DND-41 (cell line): ENCODE results near the gene PEX11A.

Experiments used
- ATAC-seq: fragments of 200-7000 bp; cut with Tn5 transposase; 3 replicates; pipeline ENCODE4 v1.9.1; 2021; ENCODE audit warnings: low read depth; ENCODE audit not compliant: insufficient read depth
- DNase-seq: peaks from one replicate; pipeline ENCODE4 v3.0.0-alpha.2; 2020
- H2AFZ ChIP-seq: 2 replicates; pipeline ENCODE4 v1.6.0; 2012; ENCODE audit warnings: low read depth, low read length
- H3K27ac ChIP-seq: 2 replicates; pipeline ENCODE4 v1.5.1; 2012; ENCODE audit warnings: low read length, inconsistent platforms
- H3K27me3 ChIP-seq: fragments of 200-600 bp; sonication (generic); 2 replicates; pipeline ENCODE4 v1.6.0; 2012; ENCODE audit warnings: low read length, mild to moderate bottlenecking, inconsistent platforms; ENCODE audit not compliant: insufficient read depth, poor library complexity
- H3K36me3 ChIP-seq: 2 replicates; pipeline ENCODE4 v1.5.1; 2012; ENCODE audit warnings: low read length, inconsistent platforms; ENCODE audit not compliant: insufficient read depth
- H3K4me1 ChIP-seq: 2 replicates; pipeline ENCODE4 v1.5.1; 2012; ENCODE audit warnings: mild to moderate bottlenecking, low read length; ENCODE audit not compliant: insufficient read depth
- H3K4me2 ChIP-seq: 2 replicates; pipeline ENCODE4 v1.6.0; 2012; ENCODE audit warnings: mild to moderate bottlenecking, moderate library complexity, low read length, inconsistent platforms; ENCODE audit not compliant: insufficient read depth
- H3K4me3 ChIP-seq, 2 experiments: fragments of 200-600 bp in 1 of 2; shearing (Covaris generic) in 1 of 2; 2 replicates each; pipeline ENCODE4 v1.5.1; 2012 to 2016; ENCODE audit warnings: inconsistent platforms in 2 of 2, low read length in 2 of 2, mild to moderate bottlenecking in 2 of 2, low read depth in 1 of 2, moderate library complexity in 1 of 2
- H3K79me2 ChIP-seq: 2 replicates; pipeline ENCODE4 v1.6.0; 2012; ENCODE audit warnings: low read length, inconsistent platforms; ENCODE audit not compliant: insufficient read depth
- H3K9ac ChIP-seq: 2 replicates; pipeline ENCODE4 v1.6.0; 2012; ENCODE audit warnings: low read depth, mild to moderate bottlenecking, inconsistent platforms, low read length, moderate library complexity
- H3K9me3 ChIP-seq: 2 replicates; pipeline ENCODE4 v1.5.1; 2012; ENCODE audit warnings: low read length, moderate library complexity, mild to moderate bottlenecking, inconsistent platforms; ENCODE audit not compliant: insufficient read depth, severe bottlenecking
- H4K20me1 ChIP-seq: 2 replicates; pipeline ENCODE4 v1.6.0; 2012; ENCODE audit warnings: low read length; ENCODE audit not compliant: insufficient read depth
- EZH2 ChIP-seq: IDR thresholded peaks from 3 replicates; pipeline ENCODE4 v1.6.1; 2012; ENCODE audit warnings: borderline replicate concordance, low read depth, mild to moderate bottlenecking, moderate library complexity, low read length, inconsistent platforms; ENCODE audit not compliant: severe bottlenecking
- TF ChIP-seq, protein P1 (sequence below): IDR thresholded peaks from 2 replicates; pipeline ENCODE4 v1.5.1; 2012; ENCODE audit warnings: borderline replicate concordance, low read length, moderate library complexity, mild to moderate bottlenecking; ENCODE audit not compliant: poor library complexity, severe bottlenecking; ENCODE audit errors: extremely low read depth

Gene PEX11A

DNA sequence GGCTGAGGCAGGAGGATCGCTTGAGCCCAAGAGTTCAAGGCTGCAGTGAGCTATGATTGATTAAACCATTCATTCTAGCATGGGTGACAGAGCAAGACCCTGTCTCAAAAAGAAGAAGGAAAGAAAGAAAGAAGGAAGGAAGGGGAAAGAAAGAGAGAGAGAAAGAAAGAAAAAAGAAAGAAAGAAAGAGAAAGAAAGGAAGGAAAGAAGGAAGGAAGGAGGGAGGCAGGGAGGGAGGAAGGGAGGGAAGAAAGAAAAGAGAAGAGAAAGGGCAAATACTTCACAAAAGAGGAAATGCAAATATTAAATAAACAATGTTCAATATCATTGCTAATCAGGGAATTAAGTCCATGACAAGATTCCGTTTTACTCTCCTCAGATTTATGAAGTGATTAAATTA lies 31.3 kb downstream of the PEX11A start:
- H4K20me1 ChIP-seq: no peaks in the 10 kb centered on the region
- H3K9ac ChIP-seq: no peak overlapping the region
- TF ChIP-seq EZH2: no peak
- H3K4me3 ChIP-seq: no peak overlapping the region
- no peaks in the 10 kb centered on the region for H3K36me3 ChIP-seq
- no peaks in the 10 kb centered on the region for H3K9me3 ChIP-seq
- no peak overlapping the region for H2AFZ ChIP-seq
- no peak overlapping the region for H3K27ac ChIP-seq
- H3K79me2 ChIP-seq: 0 out of 2 replicates have a peak, but pooled peaks cover 3% of the 10 kb centered on the region
- H3K4me2 ChIP-seq: no peak overlapping the region
- no peak for DNase-seq
- ATAC-seq: no peak
- H3K27me3 ChIP-seq: peaks cover 28% of the 10 kb centered on the region
- peaks cover 9% of the 10 kb centered on the region for H3K4me1 ChIP-seq

DNA sequence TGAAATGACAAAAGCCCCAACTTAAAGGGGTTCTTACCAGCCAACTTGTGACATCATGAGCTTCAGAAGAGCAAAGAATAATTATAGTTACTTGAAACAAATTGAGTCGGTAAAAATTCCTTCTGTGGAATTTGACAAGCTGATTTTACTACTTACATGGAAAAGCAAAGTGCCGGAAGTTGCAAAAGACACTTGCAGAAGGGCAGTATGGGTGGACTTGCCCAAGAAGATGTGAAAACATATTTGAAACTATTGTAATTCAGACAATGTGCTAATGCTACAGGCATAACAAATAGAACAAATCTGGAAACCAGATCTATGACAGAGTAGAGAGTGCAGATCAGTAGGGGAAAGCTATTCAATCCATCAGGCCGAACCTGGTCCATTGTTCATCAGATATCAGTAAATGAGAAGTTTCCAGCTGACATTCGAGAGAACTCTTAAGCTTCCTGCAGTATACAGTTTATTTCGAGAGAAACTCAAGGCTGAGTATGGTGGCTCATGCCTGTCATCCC lies 32.8 kb downstream of the PEX11A start:
- Histone ChIP-seq H3K36me3 (no peaks in the 10 kb centered on the region), H3K9me3 (no peaks in the 10 kb centered on the region), H3K4me2 (no peak overlapping the region), H2AFZ (no peak overlapping the region), H3K9ac (no peak overlapping the region), H3K4me3 (no peak overlapping the region), H3K27me3 (peaks cover 28% of the 10 kb centered on the region), H3K27ac (no peak overlapping the region), H3K79me2 (0 out of 2 replicates have a peak, but pooled peaks cover 4% of the 10 kb centered on the region), H4K20me1 (no peaks in the 10 kb centered on the region), H3K4me1 (peaks cover 13% of the 10 kb centered on the region)
- ATAC-seq: no peak
- TF ChIP-seq, protein P1, sequence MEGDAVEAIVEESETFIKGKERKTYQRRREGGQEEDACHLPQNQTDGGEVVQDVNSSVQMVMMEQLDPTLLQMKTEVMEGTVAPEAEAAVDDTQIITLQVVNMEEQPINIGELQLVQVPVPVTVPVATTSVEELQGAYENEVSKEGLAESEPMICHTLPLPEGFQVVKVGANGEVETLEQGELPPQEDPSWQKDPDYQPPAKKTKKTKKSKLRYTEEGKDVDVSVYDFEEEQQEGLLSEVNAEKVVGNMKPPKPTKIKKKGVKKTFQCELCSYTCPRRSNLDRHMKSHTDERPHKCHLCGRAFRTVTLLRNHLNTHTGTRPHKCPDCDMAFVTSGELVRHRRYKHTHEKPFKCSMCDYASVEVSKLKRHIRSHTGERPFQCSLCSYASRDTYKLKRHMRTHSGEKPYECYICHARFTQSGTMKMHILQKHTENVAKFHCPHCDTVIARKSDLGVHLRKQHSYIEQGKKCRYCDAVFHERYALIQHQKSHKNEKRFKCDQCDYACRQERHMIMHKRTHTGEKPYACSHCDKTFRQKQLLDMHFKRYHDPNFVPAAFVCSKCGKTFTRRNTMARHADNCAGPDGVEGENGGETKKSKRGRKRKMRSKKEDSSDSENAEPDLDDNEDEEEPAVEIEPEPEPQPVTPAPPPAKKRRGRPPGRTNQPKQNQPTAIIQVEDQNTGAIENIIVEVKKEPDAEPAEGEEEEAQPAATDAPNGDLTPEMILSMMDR: no peak
- TF ChIP-seq EZH2: no peak
- no peak for DNase-seq

DNA sequence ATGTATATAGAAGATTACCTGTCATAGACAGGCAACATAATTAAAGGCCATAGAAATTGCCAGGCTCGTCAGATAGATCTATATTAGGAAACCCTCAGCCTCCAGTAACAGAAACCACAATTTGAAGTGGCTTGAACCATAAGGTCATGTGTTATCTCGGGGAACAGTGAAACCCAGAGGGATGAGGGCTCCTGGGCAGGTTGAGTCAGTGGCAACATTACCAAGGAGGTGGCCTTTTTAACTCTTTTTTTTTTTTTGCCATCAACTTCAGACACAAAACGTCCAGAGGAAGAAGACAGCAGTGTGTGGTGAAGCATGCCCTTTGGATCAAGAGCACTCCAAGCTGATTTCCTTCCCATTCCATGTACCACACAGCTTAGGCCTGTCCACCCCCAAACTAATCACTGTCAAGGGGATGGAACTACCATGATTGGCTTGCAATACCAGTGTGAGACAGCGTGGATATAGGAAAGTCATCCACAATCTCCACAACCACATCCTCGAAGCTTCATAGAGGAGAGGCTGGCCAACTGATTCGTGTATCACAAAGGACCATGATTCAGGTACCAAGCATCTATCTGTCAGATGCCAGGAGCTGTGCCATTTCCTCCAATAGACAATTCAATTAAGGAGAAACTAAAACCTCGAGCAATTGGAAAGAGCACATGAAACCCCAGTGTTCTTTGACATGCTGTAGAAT lies 34.3 kb downstream of the PEX11A start:
- Histone ChIP-seq H3K4me2 (no peak overlapping the region), H3K4me3 (no peak overlapping the region)

More for the DNA sequence above, 34.3 kb downstream of the PEX11A start:
- H4K20me1 ChIP-seq: no peaks in the 10 kb centered on the region
- TF ChIP-seq, protein P1: no peak
- no peak for TF ChIP-seq EZH2
- no peak overlapping the region for H3K27ac ChIP-seq
- no peaks in the 10 kb centered on the region for H3K9me3 ChIP-seq
- H3K79me2 ChIP-seq: 0 out of 2 replicates have a peak, but pooled peaks cover 4% of the 10 kb centered on the region
- H3K9ac ChIP-seq: no peak overlapping the region
- H3K27me3 ChIP-seq: peaks cover 28% of the 10 kb centered on the region
- peaks cover 13% of the 10 kb centered on the region for H3K4me1 ChIP-seq
- no peaks in the 10 kb centered on the region for H3K36me3 ChIP-seq
- no peak for ATAC-seq
- DNase-seq: no peak
- H2AFZ ChIP-seq: no peak overlapping the region
